DND-41 (cell line): Measurements from ENCODE around the gene PTPRA.

ENCODE experiments used
- ATAC-seq: fragments of 200-7000 bp; cut with Tn5 transposase; 3 replicates; pipeline ENCODE4 v1.9.1; 2021; ENCODE audit warnings: low read depth; ENCODE audit not compliant: insufficient read depth
- DNase-seq: peaks from one replicate; pipeline ENCODE4 v3.0.0-alpha.2; 2020
- H2AFZ ChIP-seq: 2 replicates; pipeline ENCODE4 v1.6.0; 2012; ENCODE audit warnings: low read depth, low read length
- H3K27ac ChIP-seq: 2 replicates; pipeline ENCODE4 v1.5.1; 2012; ENCODE audit warnings: low read length, inconsistent platforms
- H3K27me3 ChIP-seq: fragments of 200-600 bp; sonication (generic); 2 replicates; pipeline ENCODE4 v1.6.0; 2012; ENCODE audit warnings: low read length, mild to moderate bottlenecking, inconsistent platforms; ENCODE audit not compliant: insufficient read depth, poor library complexity
- H3K36me3 ChIP-seq: 2 replicates; pipeline ENCODE4 v1.5.1; 2012; ENCODE audit warnings: low read length, inconsistent platforms; ENCODE audit not compliant: insufficient read depth
- H3K4me1 ChIP-seq: 2 replicates; pipeline ENCODE4 v1.5.1; 2012; ENCODE audit warnings: mild to moderate bottlenecking, low read length; ENCODE audit not compliant: insufficient read depth
- H3K4me2 ChIP-seq: 2 replicates; pipeline ENCODE4 v1.6.0; 2012; ENCODE audit warnings: mild to moderate bottlenecking, moderate library complexity, low read length, inconsistent platforms; ENCODE audit not compliant: insufficient read depth
- H3K4me3 ChIP-seq, 2 experiments: fragments of 200-600 bp in 1 of 2; shearing (Covaris generic) in 1 of 2; 2 replicates each; pipeline ENCODE4 v1.5.1; 2012 to 2016; ENCODE audit warnings: inconsistent platforms in 2 of 2, low read length in 2 of 2, mild to moderate bottlenecking in 2 of 2, low read depth in 1 of 2, moderate library complexity in 1 of 2
- H3K79me2 ChIP-seq: 2 replicates; pipeline ENCODE4 v1.6.0; 2012; ENCODE audit warnings: low read length, inconsistent platforms; ENCODE audit not compliant: insufficient read depth
- H3K9ac ChIP-seq: 2 replicates; pipeline ENCODE4 v1.6.0; 2012; ENCODE audit warnings: low read depth, mild to moderate bottlenecking, inconsistent platforms, low read length, moderate library complexity
- H3K9me3 ChIP-seq: 2 replicates; pipeline ENCODE4 v1.5.1; 2012; ENCODE audit warnings: low read length, moderate library complexity, mild to moderate bottlenecking, inconsistent platforms; ENCODE audit not compliant: insufficient read depth, severe bottlenecking
- H4K20me1 ChIP-seq: 2 replicates; pipeline ENCODE4 v1.6.0; 2012; ENCODE audit warnings: low read length; ENCODE audit not compliant: insufficient read depth
- EZH2 ChIP-seq: IDR thresholded peaks from 3 replicates; pipeline ENCODE4 v1.6.1; 2012; ENCODE audit warnings: borderline replicate concordance, low read depth, mild to moderate bottlenecking, moderate library complexity, low read length, inconsistent platforms; ENCODE audit not compliant: severe bottlenecking
- TF ChIP-seq, protein P1 (sequence below): IDR thresholded peaks from 2 replicates; pipeline ENCODE4 v1.5.1; 2012; ENCODE audit warnings: borderline replicate concordance, low read length, moderate library complexity, mild to moderate bottlenecking; ENCODE audit not compliant: poor library complexity, severe bottlenecking; ENCODE audit errors: extremely low read depth

PTPRA gene

DNA sequence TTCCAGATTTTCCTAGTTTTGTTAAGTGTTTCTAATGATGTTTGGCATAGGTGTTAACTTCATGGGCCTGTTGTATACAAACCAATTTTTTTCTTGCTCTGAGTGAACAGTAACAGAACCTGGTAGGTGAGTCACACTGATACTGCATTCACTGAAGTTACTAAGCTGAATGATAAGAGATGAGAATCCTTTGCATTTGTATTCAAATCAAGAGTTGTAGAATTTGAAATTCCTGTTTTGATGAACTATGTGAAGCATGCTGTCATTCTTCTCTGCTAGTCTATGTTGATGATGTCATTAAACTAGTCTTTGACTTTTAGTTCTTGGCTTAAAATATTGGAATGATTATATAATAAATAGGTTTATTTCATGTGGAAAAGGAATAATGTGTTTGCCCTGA, 37.9 kb downstream of the PTPRA start:
- TF ChIP-seq, protein P1, sequence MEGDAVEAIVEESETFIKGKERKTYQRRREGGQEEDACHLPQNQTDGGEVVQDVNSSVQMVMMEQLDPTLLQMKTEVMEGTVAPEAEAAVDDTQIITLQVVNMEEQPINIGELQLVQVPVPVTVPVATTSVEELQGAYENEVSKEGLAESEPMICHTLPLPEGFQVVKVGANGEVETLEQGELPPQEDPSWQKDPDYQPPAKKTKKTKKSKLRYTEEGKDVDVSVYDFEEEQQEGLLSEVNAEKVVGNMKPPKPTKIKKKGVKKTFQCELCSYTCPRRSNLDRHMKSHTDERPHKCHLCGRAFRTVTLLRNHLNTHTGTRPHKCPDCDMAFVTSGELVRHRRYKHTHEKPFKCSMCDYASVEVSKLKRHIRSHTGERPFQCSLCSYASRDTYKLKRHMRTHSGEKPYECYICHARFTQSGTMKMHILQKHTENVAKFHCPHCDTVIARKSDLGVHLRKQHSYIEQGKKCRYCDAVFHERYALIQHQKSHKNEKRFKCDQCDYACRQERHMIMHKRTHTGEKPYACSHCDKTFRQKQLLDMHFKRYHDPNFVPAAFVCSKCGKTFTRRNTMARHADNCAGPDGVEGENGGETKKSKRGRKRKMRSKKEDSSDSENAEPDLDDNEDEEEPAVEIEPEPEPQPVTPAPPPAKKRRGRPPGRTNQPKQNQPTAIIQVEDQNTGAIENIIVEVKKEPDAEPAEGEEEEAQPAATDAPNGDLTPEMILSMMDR = no peak
- no peak for TF ChIP-seq EZH2
- peaks cover 14% of the 10 kb centered on the region; the same call in 1 of the 2 replicates for H4K20me1 ChIP-seq
- no peak overlapping the region for H2AFZ ChIP-seq
- no peaks in the 10 kb centered on the region for H3K9me3 ChIP-seq
- no peak overlapping the region for H3K4me2 ChIP-seq
- no peak overlapping the region for H3K9ac ChIP-seq
- H3K27me3 ChIP-seq = no peaks in the 10 kb centered on the region
- no peaks in the 10 kb centered on the region for H3K36me3 ChIP-seq
- DNase-seq (no peak), ATAC-seq (no peak)
- H3K27ac ChIP-seq = no peak overlapping the region
- H3K4me1 ChIP-seq = no peaks in the 10 kb centered on the region
- H3K79me2 ChIP-seq = peaks cover 32% of the 10 kb centered on the region
- no peak overlapping the region for H3K4me3 ChIP-seq

DNA sequence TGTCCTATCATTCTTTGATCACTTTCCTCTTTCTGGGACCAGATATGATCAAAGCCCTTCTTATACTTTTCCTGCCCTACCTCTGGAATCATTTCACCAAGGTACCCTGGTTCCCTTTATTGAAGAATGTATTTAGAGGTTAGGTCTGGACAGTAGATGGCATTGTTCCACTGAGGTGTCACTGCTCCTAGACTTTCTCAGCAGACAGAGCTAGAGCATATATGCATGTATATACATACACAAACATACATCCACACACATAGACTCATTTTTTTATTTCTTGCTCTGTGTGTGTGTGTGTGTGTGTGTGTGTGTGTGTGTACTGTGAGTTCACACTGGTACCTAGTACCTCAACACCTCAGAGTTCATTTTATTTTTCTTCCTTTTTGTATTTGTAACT, 40.9 kb downstream of the PTPRA start:
- no peak overlapping the region for H3K4me2 ChIP-seq
- H3K4me3 ChIP-seq = no peak overlapping the region
- no peak overlapping the region for H3K9ac ChIP-seq
- peaks cover 16% of the 10 kb centered on the region; the same call in 1 of the 2 replicates for H4K20me1 ChIP-seq
- peak; percentile 44; the same call in 1 of the 3 replicates for ATAC-seq
- no peak for DNase-seq
- H3K36me3 ChIP-seq = no peaks in the 10 kb centered on the region
- H3K79me2 ChIP-seq = peaks cover 35% of the 10 kb centered on the region
- H2AFZ ChIP-seq = no peak overlapping the region
- no peaks in the 10 kb centered on the region for H3K9me3 ChIP-seq
- no peaks in the 10 kb centered on the region for H3K27me3 ChIP-seq
- H3K4me1 ChIP-seq = no peaks in the 10 kb centered on the region
- H3K27ac ChIP-seq = no peak overlapping the region
- TF ChIP-seq EZH2 = no peak
- TF ChIP-seq, protein P1 = peak; percentile 45

DNA sequence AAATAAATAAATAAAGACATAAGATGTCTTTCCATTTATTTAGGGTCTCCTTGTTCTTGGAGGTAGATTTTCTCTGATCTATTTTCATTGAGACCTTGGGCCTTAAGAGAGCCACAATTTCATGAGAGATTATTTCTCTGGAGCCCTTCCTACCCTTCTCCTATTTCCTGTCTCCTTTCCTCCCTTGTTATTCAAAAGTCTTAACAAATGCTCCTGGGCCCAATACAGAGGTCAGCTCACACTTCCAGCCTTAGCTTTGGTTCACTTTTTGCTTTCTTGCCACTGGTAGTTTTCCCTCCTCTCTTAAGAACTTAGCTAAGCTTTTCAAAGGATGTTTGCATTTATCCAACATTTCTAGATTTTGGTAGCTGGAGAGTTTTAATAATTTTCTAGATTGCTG, 44.0 kb downstream of the PTPRA start:
- Histone ChIP-seq H3K4me2 (no peak overlapping the region), H3K79me2 (peaks cover 47% of the 10 kb centered on the region), H3K4me3 (no peak overlapping the region), H3K9me3 (no peaks in the 10 kb centered on the region), H4K20me1 (peaks cover 26% of the 10 kb centered on the region; the same call in 1 of the 2 replicates), H3K9ac (no peak overlapping the region), H3K4me1 (no peaks in the 10 kb centered on the region), H3K27ac (no peak overlapping the region), H3K27me3 (no peaks in the 10 kb centered on the region), H3K36me3 (no peaks in the 10 kb centered on the region), H2AFZ (no peak overlapping the region)
- ATAC-seq (no peak), DNase-seq (no peak)
- TF ChIP-seq EZH2 = no peak
- TF ChIP-seq, protein P1 = no peak
